Measurements from ENCODE around the gene LRRFIP1. TPM values are rescaled to one million over a fixed set of nuclear protein-coding genes. Genes with fewer than 3 reads are reported as not detected.
A peak's percentile ranks its signal among the peaks of the same experiment; 100 is the strongest.

The LRRFIP1 gene
- total and polyA plus RNA-seq, 2 of the 13 experiments (the other 11 are each of a cell fraction or from before 2014, with no cell fraction given) = 15.9 to 40.5 TPM

- TF ChIP-seq ZXDC (CRISPR knock-in tag; IDR thresholded peaks at IDR 0.05) (0 out of 2 replicates have a peak, but pooled peaks have one; percentile 57), TARDBP (CRISPR knock-in tag; IDR thresholded peaks at IDR 0.05) (peak; percentile 39), ZNF180 (CRISPR knock-in tag; IDR thresholded peaks at IDR 0.05; ENCODE audit: borderline replicate concordance, low read depth) (no peak), MTF1 (CRISPR knock-in tag; IDR thresholded peaks at IDR 0.05) (no peak), MXD1 (CRISPR knock-in tag; IDR thresholded peaks at IDR 0.05) (peak; percentile 32), MIER3 (CRISPR knock-in tag; IDR thresholded peaks at IDR 0.05; ENCODE audit: borderline replicate concordance) (0 out of 2 replicates have a peak, but pooled peaks have one; percentile 24), MAFF (IDR thresholded peaks at IDR 0.05; ENCODE audit: low read depth, low read length) (no peak), DR1 (CRISPR knock-in tag; IDR thresholded peaks at IDR 0.05) (0 out of 2 replicates have a peak, but pooled peaks have one; percentile 54), BCL3 (CRISPR knock-in tag; IDR thresholded peaks at IDR 0.05) (0 out of 2 replicates have a peak, but pooled peaks have one; percentile 26), ZFX (CRISPR knock-in tag; IDR thresholded peaks at IDR 0.05; ENCODE audit: low read depth) (peak; percentile 35), IKZF1 (IDR thresholded peaks at IDR 0.05) (no peak), ZNF552 (CRISPR knock-in tag; IDR thresholded peaks at IDR 0.05; ENCODE audit: borderline replicate concordance) (0 out of 2 replicates have a peak, but pooled peaks have one; percentile 42), ZNF292 (CRISPR knock-in tag; IDR thresholded peaks at IDR 0.05; ENCODE audit: borderline replicate concordance, low read depth) (peak; percentile 60; the same call in 1 of the 2 replicates), ZNF274 (CRISPR knock-in tag; IDR thresholded peaks at IDR 0.05) (peak; percentile 44; the same call in 1 of the 2 replicates), STAG1 (CRISPR knock-in tag; IDR thresholded peaks at IDR 0.05) (peak; percentile 87), ZNF230 (CRISPR knock-in tag; IDR thresholded peaks at IDR 0.05) (0 out of 2 replicates have a peak, but pooled peaks have one; percentile 32), ZNF558 (CRISPR knock-in tag; IDR thresholded peaks at IDR 0.05; ENCODE audit: borderline replicate concordance) (0 out of 2 replicates have a peak, but pooled peaks have one; percentile 17), HMG20B (CRISPR knock-in tag; conservative IDR thresholded peaks at IDR 0.05) (peak; percentile 63; the same call in 1 of the 2 replicates)
- TF ChIP-seq, protein P1, sequence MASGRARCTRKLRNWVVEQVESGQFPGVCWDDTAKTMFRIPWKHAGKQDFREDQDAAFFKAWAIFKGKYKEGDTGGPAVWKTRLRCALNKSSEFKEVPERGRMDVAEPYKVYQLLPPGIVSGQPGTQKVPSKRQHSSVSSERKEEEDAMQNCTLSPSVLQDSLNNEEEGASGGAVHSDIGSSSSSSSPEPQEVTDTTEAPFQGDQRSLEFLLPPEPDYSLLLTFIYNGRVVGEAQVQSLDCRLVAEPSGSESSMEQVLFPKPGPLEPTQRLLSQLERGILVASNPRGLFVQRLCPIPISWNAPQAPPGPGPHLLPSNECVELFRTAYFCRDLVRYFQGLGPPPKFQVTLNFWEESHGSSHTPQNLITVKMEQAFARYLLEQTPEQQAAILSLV (CRISPR knock-in tag; IDR thresholded peaks at IDR 0.05; ENCODE audit: borderline replicate concordance) = no peak
- TF ChIP-seq, protein P2, sequence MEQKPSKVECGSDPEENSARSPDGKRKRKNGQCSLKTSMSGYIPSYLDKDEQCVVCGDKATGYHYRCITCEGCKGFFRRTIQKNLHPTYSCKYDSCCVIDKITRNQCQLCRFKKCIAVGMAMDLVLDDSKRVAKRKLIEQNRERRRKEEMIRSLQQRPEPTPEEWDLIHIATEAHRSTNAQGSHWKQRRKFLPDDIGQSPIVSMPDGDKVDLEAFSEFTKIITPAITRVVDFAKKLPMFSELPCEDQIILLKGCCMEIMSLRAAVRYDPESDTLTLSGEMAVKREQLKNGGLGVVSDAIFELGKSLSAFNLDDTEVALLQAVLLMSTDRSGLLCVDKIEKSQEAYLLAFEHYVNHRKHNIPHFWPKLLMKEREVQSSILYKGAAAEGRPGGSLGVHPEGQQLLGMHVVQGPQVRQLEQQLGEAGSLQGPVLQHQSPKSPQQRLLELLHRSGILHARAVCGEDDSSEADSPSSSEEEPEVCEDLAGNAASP (CRISPR knock-in tag; IDR thresholded peaks at IDR 0.05; ENCODE audit: borderline replicate concordance) = peak; percentile 97
These were observed 45.3 kb upstream of the LRRFIP1 start (continued) for GRCh38 chr2:237581751-237582746.

Data from HepG2 (cell line).